Cardiac fibroblast (primary cell): ENCODE results near the gene SPATA31E1.
"Not testable (repeated sequence)": the region's sequence is repeated elsewhere in the genome, so short reads cannot be mapped to it uniquely, and the experiment has no call there.

ENCODE experiments used
- DNase-seq, 2 donors: peaks; one replicate each; pipeline versions ENCODE4 v3.0.0 to v3.0.0-alpha.2; 2010; ENCODE audit warnings: low read depth in 2 of 2
- H3K4me3 ChIP-seq, 2 donors: replicated peaks in 1 of 2; 1 replicate in 1 of 2; 2 replicates in 1 of 2; pipeline ENCODE4 v1.5.1; 2011; ENCODE audit warnings: low read depth in 2 of 2, low read length in 2 of 2, mild to moderate bottlenecking in 2 of 2, moderate library complexity in 1 of 2
- CTCF ChIP-seq: IDR thresholded peaks from one replicate; pipeline ENCODE4 v1.5.1; 2011; ENCODE audit warnings: low read depth, mild to moderate bottlenecking, low read length, inconsistent platforms

SPATA31E1 gene

GRCh38 chr9:87844506-87844905, 38.2 kb upstream of the SPATA31E1 start:
- peak in 1 of 2 donors; percentile 11 for DNase-seq
- H3K4me3 ChIP-seq = no peak overlapping the region
- no peak for TF ChIP-seq CTCF

- peak in 1 of 2 donors; percentile 38 for DNase-seq
- not testable (repeated sequence) for H3K4me3 ChIP-seq
These were observed 34.9 kb upstream of the SPATA31E1 start for GRCh38 chr9:87847817-87848216.

- DNase-seq = no peak
- TF ChIP-seq CTCF = no peak
- H3K4me3 ChIP-seq = no peak overlapping the region
These were observed 33.4 kb upstream of the SPATA31E1 start for GRCh38 chr9:87849144-87849758.

DNA sequence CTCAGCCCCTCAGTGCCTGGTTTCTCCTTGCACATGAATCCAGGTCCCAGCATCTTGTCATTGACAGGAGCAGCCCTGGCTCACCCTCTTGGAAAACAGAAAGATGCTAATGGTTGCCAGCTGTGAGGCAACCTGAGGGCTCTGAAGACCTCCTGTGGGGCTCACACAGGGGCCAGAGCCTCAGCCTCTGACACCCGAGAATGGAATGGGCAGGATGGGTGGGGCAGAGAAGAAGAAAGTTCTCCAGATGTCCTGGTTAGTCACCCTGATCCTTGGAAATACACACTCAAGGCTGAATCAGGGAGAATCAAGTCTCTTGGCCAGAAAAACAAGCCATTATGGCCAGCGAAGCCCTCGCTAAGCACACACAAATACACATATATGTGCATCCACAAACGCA, 32.3 kb upstream of the SPATA31E1 start:
- DNase-seq = peak; percentile 49 to 88
- no peak for TF ChIP-seq CTCF
- H3K4me3 ChIP-seq = no peak overlapping the region

DNA sequence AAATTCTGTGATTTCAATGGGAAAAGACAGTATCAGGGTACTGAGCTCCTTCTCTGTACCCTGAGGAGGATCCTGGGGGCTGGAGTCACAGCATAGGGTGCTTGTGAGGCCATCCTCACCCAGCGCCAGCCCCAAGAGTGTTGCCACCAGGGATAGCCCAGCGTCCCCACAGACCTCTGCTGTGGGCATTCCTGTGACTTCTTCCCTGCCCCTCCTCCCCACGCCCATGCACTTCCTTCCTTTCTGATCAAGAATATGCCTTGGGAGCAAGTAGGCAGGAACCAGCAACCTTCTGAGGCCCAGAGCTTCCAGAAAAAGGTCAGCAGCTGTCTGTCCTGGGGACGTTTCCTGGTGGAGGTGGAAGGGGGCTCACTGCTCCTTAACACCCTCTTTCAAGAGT, 31.5 kb upstream of the SPATA31E1 start:
- H3K4me3 ChIP-seq, DNase-seq: not testable (repeated sequence)

GRCh38 chr9:87853302-87853701, 29.4 kb upstream of the SPATA31E1 start:
- TF ChIP-seq CTCF = no peak
- H3K4me3 ChIP-seq = no peak overlapping the region
- DNase-seq = no peak

DNA sequence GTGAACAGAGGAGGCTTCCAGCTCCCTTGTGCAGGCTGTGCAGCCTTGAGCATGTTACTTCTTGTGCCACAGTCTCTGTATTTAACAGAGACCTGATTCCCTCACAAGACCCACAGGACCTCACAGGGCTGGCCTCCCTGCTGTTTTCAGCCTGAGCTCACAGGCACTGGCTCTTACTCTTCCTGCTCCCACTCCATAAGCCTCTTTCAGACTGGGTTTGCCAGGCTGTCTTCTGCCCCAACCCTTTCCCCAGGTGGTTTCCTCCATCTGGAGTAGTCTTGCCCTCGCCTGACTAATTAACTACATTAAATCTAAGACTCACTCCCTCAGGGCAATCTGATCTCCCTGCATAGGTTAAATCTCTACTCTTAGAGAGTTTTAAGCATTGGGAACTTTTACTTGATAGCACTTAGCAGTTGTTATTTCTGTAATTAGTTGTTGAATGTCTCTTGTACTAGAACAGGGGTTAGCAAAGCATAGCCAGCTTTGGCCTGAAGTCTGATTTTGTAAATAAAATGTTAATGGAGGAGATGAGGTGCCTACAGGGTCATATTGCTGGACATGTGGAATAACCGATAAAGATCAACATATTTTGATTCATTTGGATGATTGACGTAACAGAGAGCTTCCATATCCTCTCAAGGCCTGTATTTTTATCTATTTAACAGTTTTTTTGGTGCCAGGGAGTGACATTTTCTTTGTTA, 28.6 kb upstream of the SPATA31E1 start:
- no peak overlapping the region for H3K4me3 ChIP-seq
- no peak for DNase-seq
- TF ChIP-seq CTCF = no peak

- DNase-seq = no peak
- TF ChIP-seq CTCF = no peak
- no peak overlapping the region for H3K4me3 ChIP-seq
These were observed 28.1 kb upstream of the SPATA31E1 start for GRCh38 chr9:87854580-87854955.
